SW 1271 (cell line): Measurements from ENCODE around the gene SREBF2.

Source experiments
- DNase-seq, 2 experiments: peaks; one replicate each; lab custom pipeline; 2025; lab: John Stamatoyannopoulos, UW

Gene SREBF2

DNA sequence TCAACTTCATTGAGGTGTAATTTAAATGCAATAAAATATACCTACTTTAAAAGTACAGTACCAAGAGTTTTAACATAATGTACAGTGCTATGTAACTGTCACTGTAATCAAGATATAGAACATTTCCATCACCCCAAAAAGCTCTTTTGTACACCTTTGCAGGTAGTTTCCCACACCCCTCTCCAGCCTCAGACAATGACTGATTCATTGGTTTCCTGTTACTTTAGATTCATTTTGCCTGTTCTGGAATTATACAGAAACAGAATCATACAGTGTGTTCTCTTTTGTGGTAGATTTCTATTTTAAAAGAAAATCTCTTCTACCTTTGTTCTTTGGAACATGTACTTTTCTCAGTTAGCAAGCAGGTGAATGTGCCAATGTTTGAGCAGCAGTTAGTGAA is 43.8 kb downstream of the SREBF2 start:
- DNase-seq = no peak

DNA sequence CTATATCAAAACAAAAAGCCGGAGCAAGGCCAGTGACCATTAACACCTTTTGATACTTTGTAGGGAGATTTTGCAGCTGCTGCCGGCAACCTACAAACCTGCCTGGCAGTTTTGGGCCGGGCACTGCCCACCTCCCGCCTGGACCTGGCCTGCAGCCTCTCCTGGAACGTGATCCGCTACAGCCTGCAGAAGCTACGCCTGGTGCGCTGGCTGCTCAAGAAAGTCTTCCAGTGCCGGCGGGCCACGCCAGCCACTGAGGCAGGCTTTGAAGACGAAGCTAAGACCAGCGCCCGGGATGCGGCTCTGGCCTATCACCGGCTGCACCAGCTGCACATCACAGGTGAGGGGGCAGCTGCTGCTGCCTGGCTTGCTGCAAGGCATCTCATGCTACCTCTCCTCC is 47.7 kb downstream of the SREBF2 start:
- DNase-seq = no peak

- no peak for DNase-seq
Observed at GRCh38 chr22:41883400-41883799, 50.5 kb downstream of the SREBF2 start.

DNA sequence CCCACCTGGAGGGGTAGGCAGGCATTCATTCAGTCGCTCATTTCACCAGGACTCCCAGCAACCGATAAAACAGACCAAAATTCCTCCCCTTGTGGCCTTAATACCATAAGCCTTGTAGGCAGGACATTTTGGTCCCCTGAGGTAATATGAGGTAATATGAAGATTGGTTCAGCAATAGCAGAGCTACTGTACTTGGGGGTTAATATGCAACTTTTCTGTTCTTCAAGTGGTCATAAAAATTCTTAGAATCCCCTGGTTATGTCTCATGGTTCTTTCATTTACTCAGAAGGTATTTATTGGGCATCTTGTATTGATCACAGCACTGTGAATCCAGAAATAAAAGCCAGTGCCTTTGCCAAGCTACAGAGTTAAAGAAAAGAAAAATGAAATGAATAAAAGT is 52.2 kb downstream of the SREBF2 start:
- DNase-seq = no peak

DNA sequence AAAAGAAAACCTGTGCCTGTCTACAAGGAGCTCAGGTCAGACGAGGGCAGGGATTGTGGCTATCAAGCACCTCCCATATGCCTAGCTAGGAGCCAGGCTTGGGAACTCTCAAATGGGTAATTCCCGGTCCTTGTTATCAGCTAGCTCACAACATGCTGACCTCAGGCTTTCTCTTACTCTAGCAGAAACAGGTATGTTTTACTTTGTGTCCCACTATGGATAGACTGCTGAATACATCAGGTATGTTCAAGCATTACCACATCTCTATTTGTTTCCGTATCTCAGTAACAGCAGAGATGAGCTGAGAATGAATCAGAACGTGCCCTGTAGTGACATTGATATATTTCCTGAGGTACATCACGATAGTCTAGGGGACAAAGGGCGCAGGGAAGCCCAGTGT is 52.6 kb downstream of the SREBF2 start:
- DNase-seq = no peak

DNA sequence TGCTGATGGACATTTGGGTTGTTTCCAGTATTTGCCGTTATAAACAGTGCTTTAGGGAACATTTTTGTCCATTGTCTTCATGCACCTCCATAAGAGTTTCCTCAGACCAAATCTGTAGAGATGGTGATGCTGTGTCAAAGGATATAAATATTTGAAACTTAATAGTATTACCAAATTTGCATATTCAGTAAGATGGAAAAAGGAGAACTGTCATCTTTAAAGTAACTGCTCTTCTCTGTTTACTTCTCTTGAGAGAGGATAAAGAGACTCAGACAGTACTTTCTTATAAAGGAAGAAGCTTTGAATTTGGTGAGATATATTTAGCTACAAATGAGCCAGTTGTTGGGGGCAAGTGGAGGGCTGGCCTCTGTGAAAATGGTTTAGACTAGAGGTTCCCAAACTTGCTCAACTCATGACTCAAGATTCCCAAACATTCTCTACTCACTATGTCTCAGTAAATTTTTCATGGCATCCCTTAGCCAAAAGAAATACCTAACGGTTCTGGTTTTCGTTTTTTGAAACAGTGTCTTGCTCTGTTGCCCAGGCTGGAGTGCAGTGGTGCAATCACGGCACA is 55.8 kb downstream of the SREBF2 start:
- DNase-seq = no peak

DNA sequence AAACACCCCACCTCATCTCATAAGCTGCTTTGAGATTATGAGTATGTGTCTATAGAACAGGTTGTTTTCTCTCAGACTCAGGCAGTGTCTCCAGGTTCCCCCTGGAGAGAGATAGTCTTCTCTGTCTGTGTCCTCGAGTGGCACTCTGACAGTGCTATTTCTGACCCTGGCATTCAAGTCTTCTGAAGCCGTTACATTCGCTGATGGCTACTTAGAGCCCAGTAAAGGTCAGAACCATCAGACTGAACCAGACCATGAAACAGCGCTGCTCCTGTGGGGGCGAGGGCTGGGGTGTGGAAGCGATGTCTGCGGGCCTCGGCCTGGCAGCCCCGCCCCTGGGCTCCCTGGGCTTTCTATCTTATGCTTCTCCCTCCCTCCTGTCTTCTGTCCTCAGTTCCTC is 58.5 kb downstream of the SREBF2 start:
- no peak for DNase-seq

GRCh38 chr22:41892721-41893120 is 59.8 kb downstream of the SREBF2 start:
- DNase-seq = no peak

DNA sequence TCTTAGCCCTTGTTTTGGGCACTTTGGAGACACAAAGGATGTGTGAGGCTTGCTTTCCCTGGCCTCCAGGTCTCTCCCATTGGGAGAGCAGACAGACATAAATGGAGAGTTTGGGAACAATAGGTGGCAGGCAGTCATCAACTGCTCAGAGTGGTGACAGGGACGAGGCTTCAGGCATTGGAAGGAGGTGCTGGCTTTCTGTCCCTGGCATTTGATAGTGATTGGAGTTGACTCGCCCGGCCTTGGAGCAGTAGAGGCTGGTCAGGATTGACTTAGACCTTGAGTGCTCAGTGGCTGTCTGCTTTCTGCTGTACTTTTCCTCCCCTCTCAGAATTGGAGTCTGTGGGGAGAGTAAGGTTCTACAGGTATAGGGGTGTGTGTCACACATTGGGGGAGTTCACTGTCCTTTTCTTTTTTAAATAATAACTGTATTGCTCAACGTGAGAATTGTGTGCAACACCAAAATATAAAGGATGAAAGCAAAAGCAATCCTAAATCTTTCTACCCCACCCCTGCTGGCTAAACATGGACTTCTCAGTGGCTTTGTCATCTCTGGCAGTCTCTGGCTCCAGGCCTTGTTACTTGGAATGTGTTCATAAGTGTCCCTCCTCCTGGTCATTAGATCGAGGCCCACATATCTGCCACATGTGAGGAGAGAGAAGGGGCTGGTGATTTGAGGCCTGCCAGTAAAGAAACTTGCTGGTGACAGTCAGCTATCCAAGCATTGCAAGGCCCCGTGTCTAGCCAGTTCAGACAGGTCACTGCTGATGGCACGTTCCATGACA is 60.9 kb downstream of the SREBF2 start:
- DNase-seq = no peak

- no peak for DNase-seq
Observed at GRCh38 chr22:41898645-41899044, 65.7 kb downstream of the SREBF2 start.

DNA sequence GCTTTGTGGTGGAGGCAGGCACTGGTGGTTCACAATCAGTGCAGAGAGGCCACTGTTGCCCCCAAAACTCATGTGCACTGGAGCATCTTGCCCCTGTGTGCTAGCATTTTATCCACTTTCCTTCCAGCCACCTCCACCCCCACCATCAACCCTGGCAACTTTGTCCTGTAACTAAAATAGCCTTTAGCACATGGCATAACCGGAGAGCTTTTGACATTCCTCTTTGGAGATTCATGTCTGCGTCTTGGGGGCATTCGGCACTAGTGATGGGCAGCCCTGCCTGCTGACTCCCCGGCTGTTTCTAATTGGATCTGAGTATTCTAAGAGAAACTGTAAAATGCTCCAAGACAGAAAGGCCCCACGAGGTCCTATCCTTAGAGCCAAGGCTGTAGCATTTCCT is 66.2 kb downstream of the SREBF2 start:
- no peak for DNase-seq

GRCh38 chr22:41899992-41900651 is 67.2 kb downstream of the SREBF2 start:
- DNase-seq = no peak

DNA sequence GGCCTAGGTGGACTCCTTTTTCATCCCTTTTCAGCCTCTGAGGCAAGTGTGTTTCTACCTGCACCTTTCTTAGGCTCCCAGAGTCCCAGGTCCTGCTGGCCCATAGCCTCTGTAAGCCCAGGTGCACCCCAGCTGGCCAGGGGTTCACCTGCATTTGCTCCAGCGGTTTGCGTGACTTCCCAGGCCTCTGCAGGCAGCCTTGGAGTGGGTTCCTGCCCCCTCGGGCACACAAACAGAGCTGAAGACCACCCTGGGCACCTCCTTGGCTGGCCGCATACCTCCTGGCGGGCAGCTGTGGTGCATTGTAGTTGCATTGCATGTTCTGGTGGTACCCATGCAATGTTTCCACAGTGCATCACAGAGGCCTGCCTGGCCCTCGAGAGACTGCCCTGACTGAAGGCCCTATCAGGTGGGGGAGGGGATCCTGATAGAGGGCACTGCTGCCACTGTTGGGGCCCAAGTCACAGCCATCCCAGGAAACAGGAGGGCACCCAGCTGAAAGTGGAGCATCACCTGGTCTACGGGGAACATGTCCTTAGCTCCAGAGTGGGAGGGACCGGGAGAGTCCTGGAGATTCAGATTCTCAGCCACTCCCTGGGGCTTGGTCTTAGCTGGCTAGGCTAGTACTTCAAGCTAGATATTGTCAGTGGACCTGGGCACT is 67.9 kb downstream of the SREBF2 start:
- no peak for DNase-seq

- no peak for DNase-seq
Observed at GRCh38 chr22:41902016-41902415, 69.1 kb downstream of the SREBF2 start.

DNA sequence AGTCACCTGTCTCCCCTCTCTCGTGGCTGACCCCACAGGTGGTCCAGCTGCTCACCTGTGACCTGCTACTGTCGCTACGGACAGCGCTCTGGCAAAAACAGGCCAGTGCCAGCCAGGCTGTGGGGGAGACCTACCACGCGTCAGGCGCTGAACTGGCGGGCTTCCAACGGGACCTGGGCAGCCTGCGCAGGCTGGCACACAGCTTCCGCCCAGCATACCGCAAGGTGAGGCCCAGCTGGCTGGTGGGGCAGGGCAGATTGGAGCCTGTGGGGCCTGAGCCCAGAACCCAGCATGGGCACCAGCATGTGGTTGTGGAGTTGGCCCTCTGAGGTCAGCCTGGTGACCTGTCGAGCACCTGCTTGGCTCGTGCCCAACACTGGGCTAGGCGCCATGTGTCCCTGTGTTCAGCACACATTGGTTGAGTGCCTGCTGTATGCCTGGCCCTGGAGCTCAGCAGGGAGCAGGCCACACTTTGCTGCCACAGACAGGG is 70.1 kb downstream of the SREBF2 start:
- DNase-seq = no peak

GRCh38 chr22:41904450-41905410 is 71.8 kb downstream of the SREBF2 start:
- DNase-seq = no peak

DNA sequence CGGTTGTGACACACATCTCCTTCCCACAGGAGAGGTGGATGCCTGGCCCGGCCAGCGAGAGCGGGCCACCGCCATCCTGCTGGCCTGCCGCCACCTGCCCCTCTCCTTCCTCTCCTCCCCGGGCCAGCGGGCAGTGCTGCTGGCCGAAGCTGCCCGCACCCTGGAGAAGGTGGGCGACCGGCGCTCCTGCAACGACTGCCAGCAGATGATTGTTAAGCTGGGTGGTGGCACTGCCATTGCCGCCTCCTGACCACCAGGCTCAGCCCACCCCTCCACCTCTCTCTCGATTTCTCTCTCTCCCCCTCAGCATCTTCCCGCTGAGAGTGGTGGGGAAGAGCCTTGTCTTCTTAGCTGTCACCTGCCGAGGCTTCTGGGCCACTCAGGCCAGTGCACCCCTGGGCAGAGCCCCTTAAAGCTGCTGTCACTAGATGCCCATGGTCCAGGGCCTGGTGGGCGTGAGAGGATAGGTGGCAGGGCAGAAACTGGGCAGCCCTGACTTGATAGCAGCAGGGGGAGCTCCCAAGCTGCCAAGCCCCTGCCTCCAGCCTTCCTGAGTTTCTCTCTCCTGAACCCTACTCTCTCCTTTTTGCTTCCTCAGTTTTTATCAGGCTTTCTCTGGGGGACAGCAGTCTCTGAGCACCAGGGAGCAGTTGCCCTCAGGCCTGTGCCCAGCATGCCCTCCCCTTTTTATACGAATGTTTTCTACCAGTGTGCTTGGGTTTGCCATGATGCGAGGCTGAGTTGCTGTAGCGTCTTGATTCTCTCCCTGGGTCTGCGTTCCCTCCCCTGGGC is 72.7 kb downstream of the SREBF2 start:
- DNase-seq = no peak

DNA sequence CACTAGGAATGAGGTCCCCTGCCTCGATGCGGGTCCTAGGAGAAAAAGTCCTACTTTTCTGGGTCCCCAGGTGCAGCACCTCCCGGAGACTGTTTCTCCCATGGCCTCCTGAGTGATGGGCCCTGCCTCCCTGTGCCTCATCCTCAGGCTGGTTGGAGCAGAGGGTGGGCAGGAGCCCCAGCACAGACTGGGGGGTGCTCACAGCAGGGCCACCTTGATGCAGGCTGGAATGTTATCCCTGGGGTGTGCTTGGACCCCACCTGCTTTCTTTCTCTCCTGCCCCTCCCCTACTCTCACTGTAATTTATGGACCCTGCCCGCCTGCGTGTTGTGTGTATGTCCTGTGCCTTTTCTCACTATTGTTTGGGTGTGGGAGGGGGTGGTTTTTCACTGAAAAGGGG is 73.9 kb downstream of the SREBF2 start:
- no peak for DNase-seq

DNA sequence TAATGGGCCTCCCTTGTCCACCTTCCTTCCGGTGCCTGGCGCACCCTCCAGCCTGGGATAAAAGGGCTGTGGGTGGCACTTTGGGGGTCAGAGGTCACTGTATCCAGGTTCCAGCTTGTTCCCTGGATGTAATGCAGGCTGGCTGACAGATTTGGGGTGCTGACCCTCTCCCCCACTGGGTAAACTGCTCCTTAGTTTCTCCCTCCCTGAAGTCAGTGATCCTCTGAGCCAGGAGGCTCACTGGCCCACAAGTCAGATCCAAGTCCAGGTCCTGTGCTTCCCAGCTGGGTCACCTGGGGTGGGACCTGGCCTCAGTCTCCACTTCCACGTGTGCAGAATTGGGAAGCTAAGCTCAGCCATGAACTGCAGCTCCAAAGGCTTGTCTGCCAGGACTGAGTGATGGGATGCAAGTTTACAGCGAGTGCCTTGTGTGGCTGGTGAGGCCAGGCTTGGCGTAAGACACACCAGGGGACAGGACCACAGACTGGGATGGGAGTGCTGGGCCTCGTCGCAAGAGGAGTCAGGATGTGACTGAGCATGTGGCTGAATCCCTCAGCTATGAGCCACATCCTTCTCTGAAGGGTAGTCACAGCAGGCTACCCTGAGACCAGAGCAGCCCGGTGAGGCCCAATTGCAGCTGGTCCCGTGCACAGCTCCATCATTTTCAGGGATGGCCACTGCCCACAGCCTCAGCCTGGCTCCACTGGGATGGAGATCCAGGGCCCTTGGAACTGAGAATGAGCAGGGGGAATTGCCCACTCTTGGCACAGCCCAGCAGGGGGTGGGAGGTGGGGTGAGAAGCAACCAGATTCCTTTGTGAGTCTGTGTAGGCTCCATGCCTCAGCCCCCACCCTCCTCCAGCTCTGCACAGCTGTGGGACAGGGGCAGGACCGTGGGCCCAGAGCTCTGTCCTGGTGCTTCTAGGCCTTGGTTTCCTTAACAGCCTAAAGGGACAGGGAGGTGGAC is 74.8 kb downstream of the SREBF2 start:
- peak in 1 of 2 experiments; percentile 20 for DNase-seq
